B cell (primary cell): ENCODE results near the gene ZNRF4.

Source experiments
- EZH2 ChIP-seq: IDR thresholded peaks from 2 replicates; pipeline ENCODE4 v1.6.1; 2012; ENCODE audit warnings: borderline replicate concordance, low read depth, mild to moderate bottlenecking, moderate library complexity, low read length; ENCODE audit not compliant: insufficient read depth, poor library complexity, severe bottlenecking
- TF ChIP-seq, protein P1 (sequence below): fragments of 200-600 bp; IDR thresholded peaks from one replicate; pipeline ENCODE4 v1.8.0; 2022; ENCODE audit warnings: antibody characterized with exemption, mild to moderate bottlenecking

- no peak for TF ChIP-seq EZH2
- TF ChIP-seq, protein P1, sequence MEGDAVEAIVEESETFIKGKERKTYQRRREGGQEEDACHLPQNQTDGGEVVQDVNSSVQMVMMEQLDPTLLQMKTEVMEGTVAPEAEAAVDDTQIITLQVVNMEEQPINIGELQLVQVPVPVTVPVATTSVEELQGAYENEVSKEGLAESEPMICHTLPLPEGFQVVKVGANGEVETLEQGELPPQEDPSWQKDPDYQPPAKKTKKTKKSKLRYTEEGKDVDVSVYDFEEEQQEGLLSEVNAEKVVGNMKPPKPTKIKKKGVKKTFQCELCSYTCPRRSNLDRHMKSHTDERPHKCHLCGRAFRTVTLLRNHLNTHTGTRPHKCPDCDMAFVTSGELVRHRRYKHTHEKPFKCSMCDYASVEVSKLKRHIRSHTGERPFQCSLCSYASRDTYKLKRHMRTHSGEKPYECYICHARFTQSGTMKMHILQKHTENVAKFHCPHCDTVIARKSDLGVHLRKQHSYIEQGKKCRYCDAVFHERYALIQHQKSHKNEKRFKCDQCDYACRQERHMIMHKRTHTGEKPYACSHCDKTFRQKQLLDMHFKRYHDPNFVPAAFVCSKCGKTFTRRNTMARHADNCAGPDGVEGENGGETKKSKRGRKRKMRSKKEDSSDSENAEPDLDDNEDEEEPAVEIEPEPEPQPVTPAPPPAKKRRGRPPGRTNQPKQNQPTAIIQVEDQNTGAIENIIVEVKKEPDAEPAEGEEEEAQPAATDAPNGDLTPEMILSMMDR, result no peak
Measured at GRCh38 chr19:5478925-5479588, 23.8 kb downstream of the ZNRF4 start.
